Gastrocnemius medialis (tissue), 4 donors: ENCODE data around the gene MYL4.

Source experiments
- POLR2A ChIP-seq, 2 donors: fragments of 450-650 bp; IDR thresholded peaks; one replicate each; pipeline ENCODE4 v1.6.1; 2017; ENCODE audit warnings: antibody characterized with exemption in 2 of 2, mild to moderate bottlenecking in 2 of 2, moderate library complexity in 2 of 2
- TF ChIP-seq, protein P1 (sequence below), 5 experiments: fragments of 450-650 bp in 3 of 5; fragments of 200-600 bp in 2 of 5; sonication (generic) in 2 of 5; IDR thresholded peaks in 4 of 5; conservative IDR thresholded peaks in 1 of 5; 1 replicate in 4 of 5; 2 replicates in 1 of 5; pipeline ENCODE4 v1.5.1; 2016 to 2019; ENCODE audit warnings: antibody characterized with exemption in 5 of 5, mild to moderate bottlenecking in 3 of 5, moderate library complexity in 3 of 5

DNA sequence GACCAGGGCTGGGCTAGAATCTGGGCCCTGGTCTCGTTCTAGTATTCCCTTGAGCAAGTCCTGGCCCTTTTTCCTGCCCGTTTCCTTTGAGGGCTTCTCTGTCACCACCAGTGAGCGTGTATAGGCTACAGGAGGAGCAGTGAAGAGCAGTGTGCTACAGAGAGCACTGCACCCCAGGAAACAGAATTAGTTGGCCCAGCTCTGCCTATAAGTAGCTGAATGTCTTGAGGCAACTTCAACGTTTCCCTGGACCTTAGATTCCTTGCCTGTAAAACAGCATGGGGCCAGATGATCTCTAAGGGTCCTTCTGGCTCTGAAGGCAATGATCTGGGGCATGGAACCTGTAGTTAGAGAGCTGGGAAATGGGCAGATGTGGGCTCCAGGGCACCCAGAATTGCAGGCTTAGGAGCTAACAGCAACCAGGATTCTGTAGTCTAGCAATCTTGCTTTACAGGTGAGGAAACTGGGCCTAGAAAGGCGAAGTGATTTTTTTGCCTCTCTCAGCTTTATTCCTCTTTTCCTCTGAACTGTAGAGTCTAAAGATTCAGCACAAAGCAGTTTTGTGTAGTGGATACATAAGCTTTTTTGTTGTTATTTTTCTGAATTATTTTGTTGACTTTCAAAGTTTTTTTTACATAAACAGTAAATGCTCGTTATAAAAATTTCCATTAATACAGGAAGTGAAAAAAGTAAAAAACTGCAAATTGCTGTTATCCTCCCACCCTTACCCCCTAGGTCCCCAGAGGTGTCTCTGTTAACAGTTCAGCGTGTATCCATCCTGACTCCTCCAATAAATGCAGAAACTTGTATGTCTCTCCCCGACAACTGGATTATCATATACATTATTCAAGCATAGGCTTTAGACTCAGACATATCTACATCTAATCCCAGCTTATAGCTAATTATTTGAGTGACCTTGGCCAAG, 1.7 kb upstream of the MYL4 start:
- TF ChIP-seq, protein P1, sequence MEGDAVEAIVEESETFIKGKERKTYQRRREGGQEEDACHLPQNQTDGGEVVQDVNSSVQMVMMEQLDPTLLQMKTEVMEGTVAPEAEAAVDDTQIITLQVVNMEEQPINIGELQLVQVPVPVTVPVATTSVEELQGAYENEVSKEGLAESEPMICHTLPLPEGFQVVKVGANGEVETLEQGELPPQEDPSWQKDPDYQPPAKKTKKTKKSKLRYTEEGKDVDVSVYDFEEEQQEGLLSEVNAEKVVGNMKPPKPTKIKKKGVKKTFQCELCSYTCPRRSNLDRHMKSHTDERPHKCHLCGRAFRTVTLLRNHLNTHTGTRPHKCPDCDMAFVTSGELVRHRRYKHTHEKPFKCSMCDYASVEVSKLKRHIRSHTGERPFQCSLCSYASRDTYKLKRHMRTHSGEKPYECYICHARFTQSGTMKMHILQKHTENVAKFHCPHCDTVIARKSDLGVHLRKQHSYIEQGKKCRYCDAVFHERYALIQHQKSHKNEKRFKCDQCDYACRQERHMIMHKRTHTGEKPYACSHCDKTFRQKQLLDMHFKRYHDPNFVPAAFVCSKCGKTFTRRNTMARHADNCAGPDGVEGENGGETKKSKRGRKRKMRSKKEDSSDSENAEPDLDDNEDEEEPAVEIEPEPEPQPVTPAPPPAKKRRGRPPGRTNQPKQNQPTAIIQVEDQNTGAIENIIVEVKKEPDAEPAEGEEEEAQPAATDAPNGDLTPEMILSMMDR (IDR thresholded peaks at IDR 0.05 in 4 of 5, conservative IDR thresholded peaks at IDR 0.05 in 1 of 5) = no peak
- no peak for TF ChIP-seq POLR2A (IDR thresholded peaks at IDR 0.05)
